Measurements from ENCODE around the gene YY1. TPM values are rescaled to one million over a fixed set of nuclear protein-coding genes. Genes with fewer than 3 reads are reported as not detected.

Gene YY1
- total RNA-seq, 6 donors from 2014 or later, result 35.6 to 70.4 (median 52.4) TPM

- no peak for ATAC-seq (ENCODE audit: low FRiP score in 2 of 2)
- H3K27ac ChIP-seq, result no peak overlapping the region
- H3K27me3 ChIP-seq, result no peaks in the 10 kb centered on the region
- no peak for DNase-seq
- H3K4me1 ChIP-seq, result peaks cover 32 to 43% (median 37%) of the 10 kb centered on the region in 4 donors
- H3K9me3 ChIP-seq, result no peaks in the 10 kb centered on the region
- WGBS, 2 donors, result 85 to 88% methylated on average over 18 to 26 of the region's 26 CpGs
- no peak overlapping the region for H3K4me3 ChIP-seq
- TF ChIP-seq EP300 (IDR thresholded peaks at IDR 0.05) (no peak), POLR2A (IDR thresholded peaks at IDR 0.05) (no peak), POLR2AphosphoS5 (IDR thresholded peaks at IDR 0.05) (no peak), CTCF (IDR thresholded peaks at IDR 0.05) (no peak)
- no peaks in the 10 kb centered on the region for H3K36me3 ChIP-seq
Observed at GRCh38 chr14:100313464-100314230, 74.7 kb downstream of the YY1 start.

- Histone ChIP-seq H3K36me3 (no peaks in the 10 kb centered on the region), H3K4me3 (no peak overlapping the region), H3K9me3 (no peaks in the 10 kb centered on the region), H3K4me1 (peaks cover 21 to 38% (median 31%) of the 10 kb centered on the region in 4 donors), H3K27ac (no peak overlapping the region), H3K27me3 (no peaks in the 10 kb centered on the region)
- 90 to 92% methylated on average over 6 of the region's 6 CpGs for WGBS, 2 donors
- DNase-seq, result no peak
- ATAC-seq (ENCODE audit: low FRiP score in 2 of 2), result no peak
- TF ChIP-seq POLR2AphosphoS5 (IDR thresholded peaks at IDR 0.05) (no peak), CTCF (IDR thresholded peaks at IDR 0.05) (no peak), POLR2A (IDR thresholded peaks at IDR 0.05) (no peak), EP300 (IDR thresholded peaks at IDR 0.05) (no peak)
Observed at GRCh38 chr14:100314724-100315123, 75.8 kb downstream of the YY1 start.

GRCh38 chr14:100317389-100317788 lies 78.4 kb downstream of the YY1 start:
- Histone ChIP-seq H3K27ac (no peak overlapping the region), H3K4me3 (peak overlapping the region in 1 of 4 donors; percentile 55), H3K9me3 (no peaks in the 10 kb centered on the region), H3K36me3 (no peaks in the 10 kb centered on the region), H3K4me1 (peaks cover 15 to 26% (median 17%) of the 10 kb centered on the region in 4 donors), H3K27me3 (no peaks in the 10 kb centered on the region)
- WGBS, 2 donors, result 76 to 92% methylated on average over 3 to 6 of the region's 6 CpGs
- TF ChIP-seq POLR2A (IDR thresholded peaks at IDR 0.05), result no peak
- TF ChIP-seq CTCF (IDR thresholded peaks at IDR 0.05), result no peak
- no peak for TF ChIP-seq EP300 (IDR thresholded peaks at IDR 0.05)
- no peak for TF ChIP-seq POLR2AphosphoS5 (IDR thresholded peaks at IDR 0.05)
- DNase-seq, result no peak
- no peak for ATAC-seq (ENCODE audit: low FRiP score in 2 of 2)

GRCh38 chr14:100317912-100318808 lies 79.2 kb downstream of the YY1 start:
- WGBS, 2 donors, result 35 to 50% methylated on average over 22 to 39 of the region's 40 CpGs
- Histone ChIP-seq H3K27me3 (no peaks in the 10 kb centered on the region), H3K36me3 (no peaks in the 10 kb centered on the region), H3K4me1 (peaks cover 7 to 18% (median 10%) of the 10 kb centered on the region in 4 donors), H3K4me3 (peak overlapping the region in 3 of 4 donors; percentile 23 to 55 (median 45)), H3K9me3 (no peaks in the 10 kb centered on the region), H3K27ac (peak overlapping the region in 3 of 4 donors; percentile 27 to 65 (median 56))
- ATAC-seq (ENCODE audit: low FRiP score in 2 of 2) (peak; percentile 84 to 95), DNase-seq (peak; percentile 71 to 94)
- TF ChIP-seq CTCF (IDR thresholded peaks at IDR 0.05), result peak; percentile 82 to 91 (median 88)
- no peak for TF ChIP-seq EP300 (IDR thresholded peaks at IDR 0.05)

Data from upper lobe of left lung (tissue), 6 donors.